Activated CD8-positive, alpha-beta T cell treated with anti-CD3 and anti-CD28 coated beads, Interleukin-2, amount 10 ng/mL, durations not matched to agents 7 days and 5 days (primary cell): ENCODE data around the gene MTHFD1L. TPM values are rescaled to one million over a fixed set of nuclear protein-coding genes. Genes with fewer than 3 reads are reported as not detected.

Source experiments
- ATAC-seq: fragments of 150-1000 bp; cut with Tn5 transposase; one replicate; pipeline ENCODE4 v1.10.0; 2021; ENCODE audit warnings: moderate library complexity
- CTCF ChIA-PET: fragments of 350-600 bp; sonication (Branson Sonifier 250); formaldehyde crosslinking; loops from one replicate; lab custom pipeline; 2021; ENCODE audit warnings: antibody characterized with exemption; lab: Charles Lee
- POLR2A ChIA-PET: fragments of 350-600 bp; sonication (Branson Sonifier 250); formaldehyde crosslinking; loops from one replicate; lab custom pipeline; 2021; ENCODE audit warnings: antibody characterized with exemption; lab: Charles Lee
- DNase-seq: peaks from one replicate; pipeline ENCODE4 v3.0.0-alpha.2; 2020
- H3K27ac Mint-ChIP-seq: one replicate; pipeline ENCODE4 v1.8.0; 2021; ENCODE audit warnings: mild to moderate bottlenecking, mixed read lengths
- H3K27me3 Mint-ChIP-seq: one replicate; pipeline ENCODE4 v1.8.0; 2021; ENCODE audit warnings: low read depth, mixed read lengths
- H3K36me3 Mint-ChIP-seq: one replicate; pipeline ENCODE4 v1.8.0; 2021; ENCODE audit warnings: low read depth, mixed read lengths
- H3K4me1 Mint-ChIP-seq: one replicate; pipeline ENCODE4 v1.8.0; 2021; ENCODE audit warnings: low read depth, mixed read lengths
- H3K4me3 Mint-ChIP-seq: one replicate; pipeline ENCODE4 v1.8.0; 2021; ENCODE audit warnings: mild to moderate bottlenecking, mixed read lengths
- H3K9me3 Mint-ChIP-seq: one replicate; pipeline ENCODE4 v1.8.0; 2022; ENCODE audit warnings: mixed read lengths; ENCODE audit not compliant: insufficient read depth
- total RNA-seq, 2 experiments: library from RNA; stranded (reverse); gene quantifications; one replicate each; pipeline ENCODE4 v1.2.3, GENCODE V29; 2021

The MTHFD1L gene
- total RNA-seq, 2 experiments from 2014 or later: 59.7 to 62.3 TPM

- Mint-ChIP-seq H3K4me1 (no peaks in the 10 kb centered on the region), H3K4me3 (no peak overlapping the region), H3K27me3 (peaks cover 4% of the 10 kb centered on the region), H3K36me3 (no peaks in the 10 kb centered on the region), H3K9me3 (no peaks in the 10 kb centered on the region), H3K27ac (no peak overlapping the region)
- CTCF ChIA-PET: no interaction called here
- POLR2A ChIA-PET: no interaction called here
- ATAC-seq (no peak), DNase-seq (no peak)
Measured at GRCh38 chr6:151143806-151144205, 278.3 kb downstream of the MTHFD1L start.

GRCh38 chr6:151147118-151147832 lies 281.8 kb downstream of the MTHFD1L start:
- Mint-ChIP-seq H3K4me3 (no peak overlapping the region), H3K4me1 (no peaks in the 10 kb centered on the region), H3K36me3 (no peaks in the 10 kb centered on the region), H3K27me3 (peaks cover 7% of the 10 kb centered on the region), H3K9me3 (no peaks in the 10 kb centered on the region), H3K27ac (no peak overlapping the region)
- CTCF ChIA-PET: no interaction called here
- POLR2A ChIA-PET: no interaction called here
- DNase-seq (no peak), ATAC-seq (no peak)

DNA sequence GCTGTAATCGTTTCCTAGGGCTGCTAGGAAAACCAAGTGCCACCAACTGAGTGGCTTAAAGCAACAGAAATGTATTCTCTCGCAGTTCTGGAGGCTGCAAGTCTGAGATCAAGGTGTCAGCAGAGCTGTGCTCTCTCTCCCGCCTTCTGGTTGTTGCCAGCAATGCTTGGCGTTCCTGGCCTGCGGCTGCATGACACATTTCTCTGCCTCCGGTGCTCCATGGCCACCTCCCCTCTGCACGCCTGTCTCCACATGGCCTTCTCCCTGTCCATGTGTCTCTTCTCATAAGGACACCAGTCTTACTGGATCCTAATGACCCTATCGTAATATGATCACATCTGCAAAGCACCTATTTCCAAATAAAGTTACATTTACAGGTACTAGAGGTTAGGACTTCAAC lies 282.6 kb downstream of the MTHFD1L start:
- H3K27ac Mint-ChIP-seq: no peak overlapping the region
- DNase-seq (no peak), ATAC-seq (no peak)
- H3K27me3 Mint-ChIP-seq: peaks cover 7% of the 10 kb centered on the region
- ChIA-PET CTCF (no interaction called here), POLR2A (no interaction called here)
- no peaks in the 10 kb centered on the region for H3K4me1 Mint-ChIP-seq
- H3K4me3 Mint-ChIP-seq: no peak overlapping the region
- no peaks in the 10 kb centered on the region for H3K36me3 Mint-ChIP-seq
- H3K9me3 Mint-ChIP-seq: no peaks in the 10 kb centered on the region

DNA sequence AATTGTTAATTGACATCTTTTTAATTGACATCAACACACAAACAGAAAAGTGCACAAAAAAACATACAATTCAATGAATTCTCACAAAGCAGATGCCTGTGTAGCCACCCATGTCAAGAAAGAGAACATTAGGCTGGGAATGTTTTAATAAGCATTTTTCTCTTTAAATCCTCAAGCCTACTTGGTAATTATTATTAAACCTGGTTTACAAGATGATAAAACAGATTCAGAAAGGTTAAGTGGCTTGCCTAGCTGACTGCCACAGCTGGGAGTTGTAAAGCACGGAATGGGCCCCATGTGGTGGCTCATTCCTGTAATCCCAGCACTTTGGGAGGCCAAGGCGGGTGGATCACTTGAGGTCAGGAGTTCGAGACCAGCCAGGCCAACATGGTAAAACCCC lies 284.3 kb downstream of the MTHFD1L start:
- H3K36me3 Mint-ChIP-seq: no peaks in the 10 kb centered on the region
- no peaks in the 10 kb centered on the region for H3K4me1 Mint-ChIP-seq
- H3K4me3 Mint-ChIP-seq: no peak overlapping the region
- ATAC-seq (no peak), DNase-seq (no peak)
- peaks cover 7% of the 10 kb centered on the region for H3K27me3 Mint-ChIP-seq
- ChIA-PET CTCF (no interaction called here), POLR2A (no interaction called here)
- no peak overlapping the region for H3K27ac Mint-ChIP-seq
- no peaks in the 10 kb centered on the region for H3K9me3 Mint-ChIP-seq
